VCaP (cell line): ENCODE data around the gene ANKRD44.

ENCODE experiments used
- H3K27ac ChIP-seq: fragments of 450-650 bp; 2 replicates; pipeline ENCODE4 v1.5.1; 2017
- CTCF ChIP-seq: fragments of 450-650 bp; conservative IDR thresholded peaks from 2 replicates; pipeline ENCODE4 v1.5.1; 2017; ENCODE audit warnings: mild to moderate bottlenecking, moderate library complexity

The ANKRD44 gene

DNA sequence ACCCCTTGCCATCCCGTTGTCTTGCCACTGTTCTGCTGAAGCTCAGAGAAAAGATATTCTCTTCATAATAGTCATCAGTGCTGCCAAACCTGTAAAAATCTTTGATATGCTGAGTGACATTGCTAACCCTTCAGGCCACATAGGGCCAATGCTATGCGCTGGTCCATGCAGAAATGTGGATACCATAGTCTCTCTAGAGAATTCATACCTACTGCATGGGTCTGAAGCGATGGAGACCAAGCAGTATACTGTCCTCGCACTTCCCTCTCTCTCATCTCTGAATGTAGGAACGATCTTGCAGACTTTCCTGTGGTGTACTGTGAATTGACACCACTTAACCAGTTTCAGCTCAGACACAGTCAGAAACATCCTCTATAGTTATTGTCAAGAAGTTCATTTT lies 17.9 kb upstream of the ANKRD44 start:
- no peak overlapping the region for H3K27ac ChIP-seq
- no peak for TF ChIP-seq CTCF

DNA sequence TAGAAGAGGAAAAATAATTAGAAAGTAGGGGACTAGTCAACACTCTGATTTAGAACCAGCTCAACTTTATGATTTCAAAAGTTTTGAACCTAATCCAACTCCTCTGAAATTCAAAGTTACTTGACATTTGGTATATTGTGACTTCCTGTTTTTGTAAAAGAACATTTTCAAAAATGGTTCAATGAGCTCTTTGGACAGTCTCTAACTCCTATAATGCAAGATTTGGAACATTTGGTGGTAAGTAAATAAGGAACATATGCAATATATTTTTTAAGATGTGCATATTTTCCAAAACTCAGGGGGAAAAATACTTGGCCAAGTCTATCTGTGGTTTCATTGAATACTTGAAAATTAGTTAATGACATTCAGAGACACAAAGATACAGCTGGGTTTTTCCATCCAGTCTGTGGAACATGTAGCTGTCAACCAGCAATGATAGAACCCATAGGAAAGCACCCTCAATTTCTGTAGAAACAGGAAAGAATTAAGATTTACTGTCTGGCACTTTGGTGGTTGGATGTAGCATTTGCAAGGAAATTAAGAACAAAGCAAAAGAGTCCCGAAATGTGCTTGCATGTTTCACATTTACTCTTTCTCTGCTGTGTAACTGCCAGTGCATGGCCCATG lies 17.0 kb upstream of the ANKRD44 start:
- no peak for TF ChIP-seq CTCF
- H3K27ac ChIP-seq: no peak overlapping the region

- TF ChIP-seq CTCF: no peak
- no peak overlapping the region for H3K27ac ChIP-seq
These were observed 16.5 kb upstream of the ANKRD44 start for GRCh38 chr2:197327073-197327471.

DNA sequence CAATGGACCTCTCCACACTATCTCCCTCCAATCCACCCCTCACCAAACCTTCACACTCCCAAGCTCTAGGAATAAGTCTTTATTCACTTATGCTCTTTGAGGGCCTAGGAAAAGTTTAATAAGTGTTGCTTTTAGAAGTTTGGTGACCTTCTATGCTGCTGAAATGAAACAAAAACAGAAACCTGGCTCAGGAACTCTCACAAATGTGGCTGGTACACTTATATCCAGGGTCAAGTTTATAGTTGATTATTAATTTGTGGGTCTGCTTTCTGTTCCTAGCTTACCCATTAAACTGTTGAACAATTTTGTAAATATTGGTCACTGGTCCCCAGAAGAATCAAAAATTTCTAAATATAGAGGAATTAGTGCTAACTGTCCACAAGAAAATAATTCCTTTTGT lies 14.2 kb upstream of the ANKRD44 start:
- TF ChIP-seq CTCF: no peak
- no peak overlapping the region for H3K27ac ChIP-seq

GRCh38 chr2:197322724-197323720 lies 12.4 kb upstream of the ANKRD44 start:
- TF ChIP-seq CTCF: no peak
- H3K27ac ChIP-seq: no peak overlapping the region

- no peak for TF ChIP-seq CTCF
- no peak overlapping the region for H3K27ac ChIP-seq
These were observed 11.6 kb upstream of the ANKRD44 start for GRCh38 chr2:197322143-197322542.

DNA sequence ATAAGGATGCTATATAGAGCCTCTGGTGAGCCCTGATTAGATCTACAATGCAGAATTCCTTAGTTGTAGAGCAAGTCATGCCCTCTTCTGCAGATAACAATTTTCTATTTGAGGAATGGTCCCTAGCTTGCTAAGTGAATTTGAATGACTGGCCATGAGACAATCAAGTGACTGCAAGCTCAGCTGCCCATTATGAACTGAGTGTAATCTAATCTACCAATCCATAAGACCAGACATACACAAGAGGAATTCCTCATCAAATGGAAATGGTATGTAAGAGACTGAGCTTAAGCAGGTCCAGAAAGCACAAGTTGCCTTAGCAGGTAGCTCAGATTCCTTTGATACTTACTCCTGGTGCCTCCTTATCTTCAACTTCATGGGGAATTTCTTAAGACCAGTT lies 4.8 kb upstream of the ANKRD44 start:
- no peak for TF ChIP-seq CTCF
- no peak overlapping the region for H3K27ac ChIP-seq
